NCI-H1930 (cell line): ENCODE results near the gene POLD2.
A peak's percentile ranks its signal among the peaks of the same experiment; 100 is the strongest.
"Not testable (repeated sequence)": the region's sequence is repeated elsewhere in the genome, so short reads cannot be mapped to it uniquely, and the experiment has no call there.

Experiments
- DNase-seq, 2 experiments: peaks; one replicate each; lab custom pipeline; 2025; lab: John Stamatoyannopoulos, UW

Gene POLD2

GRCh38 chr7:44123190-44124003, at the start of gene POLD2:
POLD2 (minus strand) TSS chr7:44123548; CDS start chr7:44122053, 1,495 bp downstream.
- DNase-seq = peak; percentile 93 to 96

GRCh38 chr7:44172803-44173424, 49.6 kb upstream of the POLD2 start:
- DNase-seq = no peak

GRCh38 chr7:44172352-44172751, 49.0 kb upstream of the POLD2 start:
- no peak for DNase-seq

GRCh38 chr7:44171901-44172300, 48.6 kb upstream of the POLD2 start:
- not testable (repeated sequence) for DNase-seq

GRCh38 chr7:44167920-44168319, 44.6 kb upstream of the POLD2 start:
- no peak for DNase-seq

GRCh38 chr7:44163591-44163990, 40.2 kb upstream of the POLD2 start:
- no peak for DNase-seq

- no peak for DNase-seq
Observed at GRCh38 chr7:44162785-44163395, 39.5 kb upstream of the POLD2 start.

- DNase-seq = no peak
Observed at GRCh38 chr7:44162179-44162578, 38.8 kb upstream of the POLD2 start.

- DNase-seq = no peak
Observed at GRCh38 chr7:44161371-44161770, 38.0 kb upstream of the POLD2 start.

- no peak for DNase-seq
Observed at GRCh38 chr7:44159824-44160630, 36.7 kb upstream of the POLD2 start.

- DNase-seq = no peak
Observed at GRCh38 chr7:44158873-44159631, 35.7 kb upstream of the POLD2 start.

GRCh38 chr7:44158096-44158872, 34.9 kb upstream of the POLD2 start:
- no peak for DNase-seq

GRCh38 chr7:44157116-44158080, 34.0 kb upstream of the POLD2 start:
- DNase-seq = no peak

GRCh38 chr7:44156453-44157010, 33.2 kb upstream of the POLD2 start:
- no peak for DNase-seq

GRCh38 chr7:44155191-44156185, 32.1 kb upstream of the POLD2 start:
- DNase-seq = no peak

GRCh38 chr7:44154703-44155102, 31.4 kb upstream of the POLD2 start:
- no peak for DNase-seq

- DNase-seq = no peak
Observed at GRCh38 chr7:44153948-44154335, 30.6 kb upstream of the POLD2 start.
